Measurements from ENCODE around the gene ING3.

The ING3 gene

DNA sequence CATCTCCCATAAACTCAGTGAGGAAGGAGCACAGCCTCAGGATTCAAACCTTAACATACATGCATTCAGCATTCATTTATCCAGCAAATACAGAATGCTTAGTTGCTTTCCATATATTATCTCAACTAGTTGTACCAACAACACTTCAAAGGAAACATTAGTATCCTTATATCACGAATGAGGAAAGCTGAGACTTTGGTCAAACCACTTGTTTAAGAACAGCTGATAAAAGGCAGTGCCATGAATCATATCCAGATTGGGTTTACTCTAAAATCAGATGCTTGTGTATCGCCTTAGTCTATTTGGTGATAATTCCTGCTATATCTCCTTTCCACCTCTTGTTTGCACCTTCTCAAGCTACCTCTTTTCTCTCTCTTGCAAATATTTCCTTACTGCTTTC, 36.1 kb downstream of the ING3 start:
- no peaks in the 10 kb centered on the region for H3F3A ChIP-seq (ENCODE audit: low read depth)
- no peaks in the 10 kb centered on the region for H3K79me2 ChIP-seq (ENCODE audit: insufficient read depth, low read length)
- no peaks in the 10 kb centered on the region for H3K9me2 ChIP-seq (replicated peaks; ENCODE audit: low read depth, low read length)
- no peak overlapping the region for H3K4me3 ChIP-seq (ENCODE audit: low read length, poor library complexity, severe bottlenecking)
- H3K4me2 ChIP-seq (ENCODE audit: low read depth, low read length, poor library complexity, severe bottlenecking): no peak overlapping the region
- H4K20me1 ChIP-seq (ENCODE audit: insufficient read depth, low read length, poor library complexity, severe bottlenecking): no peaks in the 10 kb centered on the region
- no peaks in the 10 kb centered on the region for H3K9me3 ChIP-seq (ENCODE audit: insufficient read depth, low read depth, low read length)
- H3K27me3 ChIP-seq (ENCODE audit: insufficient read depth, low read length, poor library complexity, severe bottlenecking): no peaks in the 10 kb centered on the region
- no peak overlapping the region for H3K9ac ChIP-seq (ENCODE audit: low read depth, low read length, poor library complexity, severe bottlenecking)
- no peaks in the 10 kb centered on the region for H3K36me3 ChIP-seq (ENCODE audit: insufficient read depth, low read length)
- TF ChIP-seq EZH2phosphoT487 (IDR thresholded peaks at IDR 0.05; ENCODE audit: borderline replicate concordance): no peak
- TF ChIP-seq, protein P1, sequence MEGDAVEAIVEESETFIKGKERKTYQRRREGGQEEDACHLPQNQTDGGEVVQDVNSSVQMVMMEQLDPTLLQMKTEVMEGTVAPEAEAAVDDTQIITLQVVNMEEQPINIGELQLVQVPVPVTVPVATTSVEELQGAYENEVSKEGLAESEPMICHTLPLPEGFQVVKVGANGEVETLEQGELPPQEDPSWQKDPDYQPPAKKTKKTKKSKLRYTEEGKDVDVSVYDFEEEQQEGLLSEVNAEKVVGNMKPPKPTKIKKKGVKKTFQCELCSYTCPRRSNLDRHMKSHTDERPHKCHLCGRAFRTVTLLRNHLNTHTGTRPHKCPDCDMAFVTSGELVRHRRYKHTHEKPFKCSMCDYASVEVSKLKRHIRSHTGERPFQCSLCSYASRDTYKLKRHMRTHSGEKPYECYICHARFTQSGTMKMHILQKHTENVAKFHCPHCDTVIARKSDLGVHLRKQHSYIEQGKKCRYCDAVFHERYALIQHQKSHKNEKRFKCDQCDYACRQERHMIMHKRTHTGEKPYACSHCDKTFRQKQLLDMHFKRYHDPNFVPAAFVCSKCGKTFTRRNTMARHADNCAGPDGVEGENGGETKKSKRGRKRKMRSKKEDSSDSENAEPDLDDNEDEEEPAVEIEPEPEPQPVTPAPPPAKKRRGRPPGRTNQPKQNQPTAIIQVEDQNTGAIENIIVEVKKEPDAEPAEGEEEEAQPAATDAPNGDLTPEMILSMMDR (conservative IDR thresholded peaks at IDR 0.05; ENCODE audit: low read length): no peak
- no peak overlapping the region for H2AFZ ChIP-seq (ENCODE audit: low read length)
- H3K4me1 ChIP-seq (ENCODE audit: insufficient read depth, low read length, poor library complexity, severe bottlenecking): peaks cover 7% of the 10 kb centered on the region

- no peaks in the 10 kb centered on the region for H3K9me2 ChIP-seq (replicated peaks; ENCODE audit: low read depth, low read length)
- H3K9ac ChIP-seq (ENCODE audit: low read depth, low read length, poor library complexity, severe bottlenecking): no peak overlapping the region
- H4K20me1 ChIP-seq (ENCODE audit: insufficient read depth, low read length, poor library complexity, severe bottlenecking): no peaks in the 10 kb centered on the region
- H3K4me1 ChIP-seq (ENCODE audit: insufficient read depth, low read length, poor library complexity, severe bottlenecking): peaks cover 7% of the 10 kb centered on the region
- TF ChIP-seq, protein P1 (conservative IDR thresholded peaks at IDR 0.05; ENCODE audit: low read length): no peak
- TF ChIP-seq EZH2phosphoT487 (IDR thresholded peaks at IDR 0.05; ENCODE audit: borderline replicate concordance): no peak
- no peaks in the 10 kb centered on the region for H3K79me2 ChIP-seq (ENCODE audit: insufficient read depth, low read length)
- H3K9me3 ChIP-seq (ENCODE audit: insufficient read depth, low read depth, low read length): no peaks in the 10 kb centered on the region
- H3F3A ChIP-seq (ENCODE audit: low read depth): no peaks in the 10 kb centered on the region
- peak overlapping the region; percentile 70 for H3K4me3 ChIP-seq (ENCODE audit: low read length, poor library complexity, severe bottlenecking)
- peak overlapping the region; percentile 69 for H3K4me2 ChIP-seq (ENCODE audit: low read depth, low read length, poor library complexity, severe bottlenecking)
- no peaks in the 10 kb centered on the region for H3K36me3 ChIP-seq (ENCODE audit: insufficient read depth, low read length)
- peak overlapping the region; percentile 85 for H2AFZ ChIP-seq (ENCODE audit: low read length)
- no peaks in the 10 kb centered on the region for H3K27me3 ChIP-seq (ENCODE audit: insufficient read depth, low read length, poor library complexity, severe bottlenecking)
Measured at GRCh38 chr7:120987280-120987679, 36.7 kb downstream of the ING3 start.

DNA sequence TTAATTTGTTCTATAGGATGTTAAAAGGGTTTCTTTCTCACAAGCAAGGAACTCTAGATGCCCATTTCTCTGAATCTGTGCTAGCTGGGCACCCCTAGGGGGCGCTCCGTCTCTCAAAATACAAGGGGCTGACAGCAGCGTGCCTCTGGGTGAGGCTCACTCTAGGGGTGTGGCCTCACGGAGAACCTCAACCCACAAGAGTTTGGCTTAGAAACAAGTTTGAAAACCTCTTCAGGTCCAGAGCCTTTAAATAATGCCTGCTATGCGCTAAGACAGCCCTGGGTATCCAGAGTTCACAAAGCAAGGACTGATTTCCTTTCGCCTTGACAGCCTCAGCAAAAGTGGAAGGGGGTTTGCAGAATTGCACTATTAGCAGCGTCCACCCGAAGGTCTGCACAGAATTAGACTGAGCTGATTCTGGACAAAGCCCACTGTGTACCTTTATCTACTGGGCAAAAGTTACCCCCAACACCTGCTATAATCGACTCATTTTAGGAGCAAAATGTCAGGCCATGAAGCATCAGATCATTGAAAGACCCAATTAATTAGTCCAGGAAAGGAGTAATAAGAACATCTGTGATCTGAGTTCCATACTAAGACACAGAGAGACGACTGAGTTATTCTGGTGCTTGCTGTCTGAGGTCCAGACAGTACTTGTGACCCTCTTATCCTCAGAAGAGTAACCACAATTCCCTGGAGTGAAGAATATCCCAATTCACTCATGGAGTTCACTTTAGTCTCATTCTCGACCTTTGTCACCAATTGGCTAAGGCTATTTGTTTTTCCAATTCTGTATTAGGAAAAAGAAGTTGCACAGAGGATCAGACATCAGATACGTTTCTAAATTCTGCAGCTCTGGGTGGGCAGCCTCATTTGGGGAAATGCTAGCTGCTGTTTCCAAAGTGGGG, 37.4 kb downstream of the ING3 start:
- TF ChIP-seq EZH2phosphoT487 (IDR thresholded peaks at IDR 0.05; ENCODE audit: borderline replicate concordance): no peak
- TF ChIP-seq, protein P1 (conservative IDR thresholded peaks at IDR 0.05; ENCODE audit: low read length): peak; percentile 99
- Histone ChIP-seq H3K36me3 (ENCODE audit: insufficient read depth, low read length) (no peaks in the 10 kb centered on the region), H3K9ac (ENCODE audit: low read depth, low read length, poor library complexity, severe bottlenecking) (peak overlapping the region; percentile 1), H3K9me3 (ENCODE audit: insufficient read depth, low read depth, low read length) (no peaks in the 10 kb centered on the region), H4K20me1 (ENCODE audit: insufficient read depth, low read length, poor library complexity, severe bottlenecking) (no peaks in the 10 kb centered on the region), H3K27me3 (ENCODE audit: insufficient read depth, low read length, poor library complexity, severe bottlenecking) (no peaks in the 10 kb centered on the region), H2AFZ (ENCODE audit: low read length) (peak overlapping the region; percentile 85), H3K9me2 (replicated peaks; ENCODE audit: low read depth, low read length) (no peaks in the 10 kb centered on the region), H3K4me2 (ENCODE audit: low read depth, low read length, poor library complexity, severe bottlenecking) (peak overlapping the region; percentile 69), H3K4me3 (ENCODE audit: low read length, poor library complexity, severe bottlenecking) (peak overlapping the region; percentile 70), H3K4me1 (ENCODE audit: insufficient read depth, low read length, poor library complexity, severe bottlenecking) (peaks cover 11% of the 10 kb centered on the region), H3F3A (ENCODE audit: low read depth) (no peaks in the 10 kb centered on the region), H3K79me2 (ENCODE audit: insufficient read depth, low read length) (no peaks in the 10 kb centered on the region)

All from Loucy (cell line).